Measurements from ENCODE around the gene PTCH2. TPM values are rescaled to one million over a fixed set of nuclear protein-coding genes. Genes with fewer than 3 reads are reported as not detected.

The PTCH2 gene
- total RNA-seq, 1 experiment from 2014 or later: 1.1 TPM

DNA sequence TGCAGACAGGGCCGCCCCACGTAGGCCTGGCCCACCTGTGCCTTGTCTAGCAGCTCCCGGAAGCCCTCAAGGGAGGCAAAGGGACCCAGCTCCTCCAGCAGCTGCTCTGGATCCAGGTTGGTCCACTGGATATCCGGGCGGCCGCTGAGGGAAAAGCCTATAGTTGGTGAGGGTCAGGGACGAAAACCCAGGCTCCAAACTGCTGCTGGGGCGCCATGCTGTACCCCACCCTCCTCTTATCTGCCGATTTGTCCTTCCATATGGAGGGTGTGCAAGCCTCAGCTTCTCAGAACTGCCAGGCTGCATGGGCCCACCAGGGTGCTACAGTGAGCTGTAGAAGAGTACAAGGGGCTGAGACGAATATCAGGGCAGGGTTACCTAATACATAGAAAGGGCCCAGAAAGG lies 12.2 kb downstream of the PTCH2 start (continued):
- TF ChIP-seq, protein P1, sequence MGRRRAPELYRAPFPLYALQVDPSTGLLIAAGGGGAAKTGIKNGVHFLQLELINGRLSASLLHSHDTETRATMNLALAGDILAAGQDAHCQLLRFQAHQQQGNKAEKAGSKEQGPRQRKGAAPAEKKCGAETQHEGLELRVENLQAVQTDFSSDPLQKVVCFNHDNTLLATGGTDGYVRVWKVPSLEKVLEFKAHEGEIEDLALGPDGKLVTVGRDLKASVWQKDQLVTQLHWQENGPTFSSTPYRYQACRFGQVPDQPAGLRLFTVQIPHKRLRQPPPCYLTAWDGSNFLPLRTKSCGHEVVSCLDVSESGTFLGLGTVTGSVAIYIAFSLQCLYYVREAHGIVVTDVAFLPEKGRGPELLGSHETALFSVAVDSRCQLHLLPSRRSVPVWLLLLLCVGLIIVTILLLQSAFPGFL (CRISPR knock-in tag; IDR thresholded peaks at IDR 0.05; ENCODE audit: borderline replicate concordance): no peak
- TF ChIP-seq SMAD3 (CRISPR knock-in tag; IDR thresholded peaks at IDR 0.05; ENCODE audit: borderline replicate concordance) (no peak), OVOL2 (CRISPR knock-in tag; IDR thresholded peaks at IDR 0.05; ENCODE audit: borderline replicate concordance) (no peak)
- TF ChIP-seq, protein P2, sequence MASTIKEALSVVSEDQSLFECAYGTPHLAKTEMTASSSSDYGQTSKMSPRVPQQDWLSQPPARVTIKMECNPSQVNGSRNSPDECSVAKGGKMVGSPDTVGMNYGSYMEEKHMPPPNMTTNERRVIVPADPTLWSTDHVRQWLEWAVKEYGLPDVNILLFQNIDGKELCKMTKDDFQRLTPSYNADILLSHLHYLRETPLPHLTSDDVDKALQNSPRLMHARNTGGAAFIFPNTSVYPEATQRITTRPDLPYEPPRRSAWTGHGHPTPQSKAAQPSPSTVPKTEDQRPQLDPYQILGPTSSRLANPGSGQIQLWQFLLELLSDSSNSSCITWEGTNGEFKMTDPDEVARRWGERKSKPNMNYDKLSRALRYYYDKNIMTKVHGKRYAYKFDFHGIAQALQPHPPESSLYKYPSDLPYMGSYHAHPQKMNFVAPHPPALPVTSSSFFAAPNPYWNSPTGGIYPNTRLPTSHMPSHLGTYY (CRISPR knock-in tag; IDR thresholded peaks at IDR 0.05): no peak
- TF ChIP-seq, protein P3, sequence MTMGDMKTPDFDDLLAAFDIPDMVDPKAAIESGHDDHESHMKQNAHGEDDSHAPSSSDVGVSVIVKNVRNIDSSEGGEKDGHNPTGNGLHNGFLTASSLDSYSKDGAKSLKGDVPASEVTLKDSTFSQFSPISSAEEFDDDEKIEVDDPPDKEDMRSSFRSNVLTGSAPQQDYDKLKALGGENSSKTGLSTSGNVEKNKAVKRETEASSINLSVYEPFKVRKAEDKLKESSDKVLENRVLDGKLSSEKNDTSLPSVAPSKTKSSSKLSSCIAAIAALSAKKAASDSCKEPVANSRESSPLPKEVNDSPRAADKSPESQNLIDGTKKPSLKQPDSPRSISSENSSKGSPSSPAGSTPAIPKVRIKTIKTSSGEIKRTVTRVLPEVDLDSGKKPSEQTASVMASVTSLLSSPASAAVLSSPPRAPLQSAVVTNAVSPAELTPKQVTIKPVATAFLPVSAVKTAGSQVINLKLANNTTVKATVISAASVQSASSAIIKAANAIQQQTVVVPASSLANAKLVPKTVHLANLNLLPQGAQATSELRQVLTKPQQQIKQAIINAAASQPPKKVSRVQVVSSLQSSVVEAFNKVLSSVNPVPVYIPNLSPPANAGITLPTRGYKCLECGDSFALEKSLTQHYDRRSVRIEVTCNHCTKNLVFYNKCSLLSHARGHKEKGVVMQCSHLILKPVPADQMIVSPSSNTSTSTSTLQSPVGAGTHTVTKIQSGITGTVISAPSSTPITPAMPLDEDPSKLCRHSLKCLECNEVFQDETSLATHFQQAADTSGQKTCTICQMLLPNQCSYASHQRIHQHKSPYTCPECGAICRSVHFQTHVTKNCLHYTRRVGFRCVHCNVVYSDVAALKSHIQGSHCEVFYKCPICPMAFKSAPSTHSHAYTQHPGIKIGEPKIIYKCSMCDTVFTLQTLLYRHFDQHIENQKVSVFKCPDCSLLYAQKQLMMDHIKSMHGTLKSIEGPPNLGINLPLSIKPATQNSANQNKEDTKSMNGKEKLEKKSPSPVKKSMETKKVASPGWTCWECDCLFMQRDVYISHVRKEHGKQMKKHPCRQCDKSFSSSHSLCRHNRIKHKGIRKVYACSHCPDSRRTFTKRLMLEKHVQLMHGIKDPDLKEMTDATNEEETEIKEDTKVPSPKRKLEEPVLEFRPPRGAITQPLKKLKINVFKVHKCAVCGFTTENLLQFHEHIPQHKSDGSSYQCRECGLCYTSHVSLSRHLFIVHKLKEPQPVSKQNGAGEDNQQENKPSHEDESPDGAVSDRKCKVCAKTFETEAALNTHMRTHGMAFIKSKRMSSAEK (CRISPR knock-in tag; IDR thresholded peaks at IDR 0.05; ENCODE audit: borderline replicate concordance): no peak

DNA sequence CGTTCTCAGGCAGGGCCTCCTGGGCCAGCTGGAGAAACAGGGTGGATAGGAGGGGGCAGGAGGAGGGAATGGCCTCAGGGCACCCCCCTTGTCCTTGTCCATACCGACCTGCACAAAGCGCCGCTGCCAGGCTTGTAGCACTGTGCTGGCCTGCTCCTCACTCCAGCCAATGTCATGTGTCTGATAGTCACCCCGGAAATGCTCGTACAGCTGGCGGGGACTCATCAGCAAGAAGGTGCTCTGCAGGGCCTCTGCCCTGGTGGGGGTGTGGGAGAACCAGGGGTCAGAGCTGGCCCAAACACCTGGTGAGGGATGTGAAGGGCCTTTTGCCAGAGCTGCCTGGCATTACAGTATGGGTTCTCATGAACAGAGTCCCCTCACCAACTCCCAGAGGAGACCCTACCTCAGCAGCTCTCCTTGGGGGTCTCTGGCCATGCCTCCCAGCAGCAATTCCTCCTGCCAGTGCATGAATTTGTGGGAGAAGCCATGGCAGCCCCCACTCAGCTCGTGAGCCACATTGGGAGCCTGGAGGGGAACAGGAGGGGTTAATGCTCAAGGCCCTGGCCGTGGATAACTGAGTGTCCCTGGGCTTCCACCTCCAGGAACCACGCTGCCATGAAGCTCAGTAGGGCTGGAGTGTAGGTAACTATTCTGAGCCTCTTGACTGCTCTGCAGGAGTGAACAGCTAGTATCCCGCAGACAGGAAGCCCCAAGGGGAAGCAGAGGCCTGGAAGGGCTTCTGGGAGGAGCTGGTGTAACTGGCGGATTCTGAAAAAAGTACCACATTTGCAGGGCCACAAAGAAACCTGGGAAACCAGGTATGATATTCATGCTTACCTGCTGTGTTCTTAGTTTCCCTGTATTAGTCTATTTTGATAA lies 13.3 kb downstream of the PTCH2 start:
- ATAC-seq (no peak), DNase-seq (ENCODE audit: low spot score) (no peak)
- Mint-ChIP-seq H3K4me3 (no peak overlapping the region), H3K36me3 (no peaks in the 10 kb centered on the region), H3K9me3 (no peaks in the 10 kb centered on the region), H3K27me3 (ENCODE audit: low read depth) (no peaks in the 10 kb centered on the region), H3K4me1 (peaks cover 13% of the 10 kb centered on the region), H3K27ac (no peak overlapping the region)
- ChIA-PET CTCF (interaction anchor here (1.1 to 4.1 kb wide), 5 partner anchors 8 to 470 kb away, joined by 3 to 17 read pairs (median 13); partner anchors contain the start of genes HECTD3 and UROD), POLR2A (interaction anchor here (0.8 to 1.0 kb wide), 3 partner anchors 10 to 108 kb away, joined by 3 to 4 read pairs (median 3); no protein-coding TSS in a partner anchor)
- TF ChIP-seq, protein P4, sequence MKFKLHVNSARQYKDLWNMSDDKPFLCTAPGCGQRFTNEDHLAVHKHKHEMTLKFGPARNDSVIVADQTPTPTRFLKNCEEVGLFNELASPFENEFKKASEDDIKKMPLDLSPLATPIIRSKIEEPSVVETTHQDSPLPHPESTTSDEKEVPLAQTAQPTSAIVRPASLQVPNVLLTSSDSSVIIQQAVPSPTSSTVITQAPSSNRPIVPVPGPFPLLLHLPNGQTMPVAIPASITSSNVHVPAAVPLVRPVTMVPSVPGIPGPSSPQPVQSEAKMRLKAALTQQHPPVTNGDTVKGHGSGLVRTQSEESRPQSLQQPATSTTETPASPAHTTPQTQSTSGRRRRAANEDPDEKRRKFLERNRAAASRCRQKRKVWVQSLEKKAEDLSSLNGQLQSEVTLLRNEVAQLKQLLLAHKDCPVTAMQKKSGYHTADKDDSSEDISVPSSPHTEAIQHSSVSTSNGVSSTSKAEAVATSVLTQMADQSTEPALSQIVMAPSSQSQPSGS (CRISPR knock-in tag; IDR thresholded peaks at IDR 0.05; ENCODE audit: borderline replicate concordance, low read depth): no peak
- no peak for TF ChIP-seq NFYB (CRISPR knock-in tag; conservative IDR thresholded peaks at IDR 0.05; ENCODE audit: low read depth)
- no peak for TF ChIP-seq NFATC4 (CRISPR knock-in tag; IDR thresholded peaks at IDR 0.05)
- no peak for TF ChIP-seq ELF4 (CRISPR knock-in tag; IDR thresholded peaks at IDR 0.05; ENCODE audit: low read depth)
- TF ChIP-seq, protein P5, sequence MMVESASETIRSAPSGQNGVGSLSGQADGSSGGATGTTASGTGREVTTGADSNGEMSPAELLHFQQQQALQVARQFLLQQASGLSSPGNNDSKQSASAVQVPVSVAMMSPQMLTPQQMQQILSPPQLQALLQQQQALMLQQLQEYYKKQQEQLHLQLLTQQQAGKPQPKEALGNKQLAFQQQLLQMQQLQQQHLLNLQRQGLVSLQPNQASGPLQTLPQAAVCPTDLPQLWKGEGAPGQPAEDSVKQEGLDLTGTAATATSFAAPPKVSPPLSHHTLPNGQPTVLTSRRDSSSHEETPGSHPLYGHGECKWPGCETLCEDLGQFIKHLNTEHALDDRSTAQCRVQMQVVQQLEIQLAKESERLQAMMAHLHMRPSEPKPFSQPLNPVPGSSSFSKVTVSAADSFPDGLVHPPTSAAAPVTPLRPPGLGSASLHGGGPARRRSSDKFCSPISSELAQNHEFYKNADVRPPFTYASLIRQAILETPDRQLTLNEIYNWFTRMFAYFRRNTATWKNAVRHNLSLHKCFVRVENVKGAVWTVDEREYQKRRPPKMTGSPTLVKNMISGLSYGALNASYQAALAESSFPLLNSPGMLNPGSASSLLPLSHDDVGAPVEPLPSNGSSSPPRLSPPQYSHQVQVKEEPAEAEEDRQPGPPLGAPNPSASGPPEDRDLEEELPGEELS (CRISPR knock-in tag; IDR thresholded peaks at IDR 0.05): no peak
- TF ChIP-seq, protein P6, sequence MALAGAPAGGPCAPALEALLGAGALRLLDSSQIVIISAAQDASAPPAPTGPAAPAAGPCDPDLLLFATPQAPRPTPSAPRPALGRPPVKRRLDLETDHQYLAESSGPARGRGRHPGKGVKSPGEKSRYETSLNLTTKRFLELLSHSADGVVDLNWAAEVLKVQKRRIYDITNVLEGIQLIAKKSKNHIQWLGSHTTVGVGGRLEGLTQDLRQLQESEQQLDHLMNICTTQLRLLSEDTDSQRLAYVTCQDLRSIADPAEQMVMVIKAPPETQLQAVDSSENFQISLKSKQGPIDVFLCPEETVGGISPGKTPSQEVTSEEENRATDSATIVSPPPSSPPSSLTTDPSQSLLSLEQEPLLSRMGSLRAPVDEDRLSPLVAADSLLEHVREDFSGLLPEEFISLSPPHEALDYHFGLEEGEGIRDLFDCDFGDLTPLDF (CRISPR knock-in tag; IDR thresholded peaks at IDR 0.05): no peak
- TF ChIP-seq ZNF416 (CRISPR knock-in tag; IDR thresholded peaks at IDR 0.05): no peak
- TF ChIP-seq MXD4 (CRISPR knock-in tag; IDR thresholded peaks at IDR 0.05; ENCODE audit: borderline replicate concordance): no peak
- TF ChIP-seq CREM (CRISPR knock-in tag; IDR thresholded peaks at IDR 0.05): no peak
- no peak for TF ChIP-seq ESRRA (CRISPR knock-in tag; IDR thresholded peaks at IDR 0.05; ENCODE audit: borderline replicate concordance)
- TF ChIP-seq EMX1 (CRISPR knock-in tag; IDR thresholded peaks at IDR 0.05): no peak
- TF ChIP-seq, protein P7, sequence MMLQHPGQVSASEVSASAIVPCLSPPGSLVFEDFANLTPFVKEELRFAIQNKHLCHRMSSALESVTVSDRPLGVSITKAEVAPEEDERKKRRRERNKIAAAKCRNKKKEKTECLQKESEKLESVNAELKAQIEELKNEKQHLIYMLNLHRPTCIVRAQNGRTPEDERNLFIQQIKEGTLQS (CRISPR knock-in tag; conservative IDR thresholded peaks at IDR 0.05): no peak
- no peak for TF ChIP-seq ZNF232 (CRISPR knock-in tag; IDR thresholded peaks at IDR 0.05)

Measured in WTC11 (cell line).